ENCODE measurements around the gene FAM210A.
"Not testable (repeated sequence)": the region's sequence is repeated elsewhere in the genome, so short reads cannot be mapped to it uniquely, and the experiment has no call there.

FAM210A gene

GRCh38 chr18:13726232-13726971 lies at the start of gene FAM210A, which contains the start of gene RNMT:
Gene FAM210A, minus strand, starts transcription at chr18:13726558. Its CDS starts 44,481 bp downstream, at chr18:13682077.
Gene RNMT, plus strand, starts transcription at chr18:13726673. Its CDS starts 4,845 bp downstream, at chr18:13731518.
- DNase-seq: peak; percentile 78

DNA sequence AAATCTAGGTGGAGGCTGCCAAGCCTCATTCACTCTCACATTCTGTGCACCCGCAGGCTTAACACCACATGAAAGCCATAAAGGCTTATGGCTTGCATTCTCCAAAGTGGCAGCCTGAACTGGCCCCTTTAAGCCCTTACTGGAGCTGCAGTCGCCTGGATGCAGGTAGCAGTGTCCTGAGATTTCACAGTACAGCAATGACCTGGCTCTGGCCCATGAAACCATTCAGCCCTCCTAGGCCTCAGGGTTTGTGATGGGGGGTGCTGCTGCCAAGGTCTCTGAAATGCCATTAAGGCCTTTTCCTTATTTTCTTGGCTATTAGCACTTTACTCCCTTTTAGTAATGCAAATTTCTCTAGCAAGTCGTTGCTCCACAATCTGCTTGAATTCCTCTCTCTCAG lies 48.7 kb upstream of the FAM210A start:
- no peak for DNase-seq

DNA sequence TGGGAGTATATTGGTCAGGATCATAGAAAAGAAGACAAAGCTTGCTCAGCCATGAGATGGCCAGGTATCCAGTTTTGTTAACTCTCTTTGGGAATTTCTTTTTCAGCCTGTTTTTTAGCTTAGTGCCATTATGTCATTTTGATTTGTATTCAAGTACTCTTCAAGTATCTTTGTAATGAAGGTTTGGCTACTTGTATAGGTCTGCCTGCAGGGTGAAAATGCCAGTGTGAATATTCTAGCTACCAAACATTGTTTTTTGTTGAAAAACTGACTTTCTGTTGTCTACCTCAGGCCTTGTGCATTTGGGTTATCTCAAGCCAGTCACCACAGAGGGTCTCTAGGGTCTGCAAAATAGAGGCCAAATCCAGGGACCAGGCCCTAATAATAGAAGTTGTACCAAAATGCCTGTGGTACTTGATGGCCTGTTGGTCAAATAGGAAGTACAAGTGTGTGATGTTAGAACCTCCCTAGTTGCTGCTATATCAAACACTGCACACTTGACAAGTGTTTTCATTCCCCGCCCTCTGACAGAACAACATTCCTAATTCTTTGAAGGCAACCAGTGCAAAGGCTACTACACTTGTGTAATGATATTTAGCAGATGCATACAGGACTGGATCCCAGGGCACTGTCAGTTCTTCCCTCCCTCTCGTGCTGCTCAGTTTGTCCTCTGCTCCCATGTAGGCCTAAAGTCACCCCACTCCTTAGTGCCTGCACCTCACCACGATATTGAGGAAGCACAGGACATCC lies 36.5 kb upstream of the FAM210A start:
- no peak for DNase-seq

DNA sequence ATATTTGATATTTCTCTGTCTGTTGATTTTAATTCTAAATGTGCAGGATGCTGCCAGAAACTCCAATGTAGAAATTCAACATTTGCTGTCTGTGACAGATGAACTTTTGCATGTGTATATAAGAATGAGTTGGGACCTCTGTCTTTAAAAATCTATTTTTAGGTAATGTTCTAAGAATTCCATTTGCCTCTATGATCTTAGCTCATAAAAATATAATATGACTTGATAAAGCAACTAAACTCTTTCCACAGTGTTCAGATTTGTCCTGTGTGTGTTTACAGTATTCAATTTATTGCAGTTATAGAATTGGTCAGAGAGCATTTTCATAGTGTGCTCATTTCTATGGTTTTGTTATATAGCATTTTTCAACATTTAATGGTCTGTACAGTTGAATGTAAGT lies 33.7 kb upstream of the FAM210A start:
- DNase-seq: no peak

GRCh38 chr18:13758622-13759021 lies 32.3 kb upstream of the FAM210A start:
- DNase-seq: no peak

- no peak for DNase-seq
Observed at GRCh38 chr18:13756671-13757070, 30.3 kb upstream of the FAM210A start.

- DNase-seq: no peak
Observed at GRCh38 chr18:13756261-13756660, 29.9 kb upstream of the FAM210A start.

GRCh38 chr18:13751599-13751998 lies 25.2 kb upstream of the FAM210A start:
- DNase-seq: not testable (repeated sequence)

DNA sequence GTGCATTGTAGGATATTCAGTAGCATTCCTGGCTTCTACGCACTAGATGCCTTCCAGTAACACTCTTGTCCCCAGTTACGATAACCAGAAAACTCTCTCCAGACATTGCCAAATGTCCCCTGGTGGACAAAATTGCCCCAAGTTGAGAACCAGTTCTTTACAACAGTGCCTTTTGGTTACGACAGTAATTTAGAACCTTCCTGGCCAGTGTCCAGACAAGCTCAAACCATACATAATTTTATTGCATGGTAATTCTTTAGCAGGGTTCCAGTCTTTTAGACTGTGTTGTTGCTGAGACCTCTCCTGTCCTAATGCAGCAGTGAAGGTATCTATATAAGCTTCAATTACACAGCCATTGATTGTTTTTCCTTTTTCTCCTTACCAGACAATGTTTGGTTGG lies 20.3 kb upstream of the FAM210A start:
- no peak for DNase-seq

GRCh38 chr18:13745696-13746095 lies 19.3 kb upstream of the FAM210A start:
- no peak for DNase-seq

DNA sequence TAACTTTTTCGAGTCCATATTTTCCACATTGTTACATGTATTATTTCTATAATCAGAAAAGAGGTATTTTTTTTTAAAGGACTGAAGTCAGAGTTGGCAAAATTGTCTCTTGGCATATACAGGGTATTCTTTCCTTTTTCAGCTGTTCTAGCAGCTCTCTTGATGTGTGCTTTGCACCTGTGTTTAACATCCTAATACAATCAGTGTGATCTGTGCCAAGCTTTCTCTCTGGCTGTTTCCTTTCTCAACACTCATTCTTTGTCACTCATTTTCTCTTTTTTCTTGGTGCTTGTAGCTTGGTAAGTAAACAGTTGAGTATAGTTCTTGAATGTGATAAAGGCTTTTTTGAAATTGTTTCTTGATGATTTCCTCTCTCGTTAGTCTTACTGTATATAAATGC lies 9.3 kb upstream of the FAM210A start:
- DNase-seq: no peak

GRCh38 chr18:13730481-13730880 lies 4.1 kb upstream of the FAM210A start:
- DNase-seq: no peak

GRCh38 chr18:13726972-13727331 lies 594 bp upstream of the FAM210A start:
- DNase-seq: no peak

GRCh38 chr18:13725566-13726231 lies 659 bp downstream of the FAM210A start:
- no peak for DNase-seq

DNA sequence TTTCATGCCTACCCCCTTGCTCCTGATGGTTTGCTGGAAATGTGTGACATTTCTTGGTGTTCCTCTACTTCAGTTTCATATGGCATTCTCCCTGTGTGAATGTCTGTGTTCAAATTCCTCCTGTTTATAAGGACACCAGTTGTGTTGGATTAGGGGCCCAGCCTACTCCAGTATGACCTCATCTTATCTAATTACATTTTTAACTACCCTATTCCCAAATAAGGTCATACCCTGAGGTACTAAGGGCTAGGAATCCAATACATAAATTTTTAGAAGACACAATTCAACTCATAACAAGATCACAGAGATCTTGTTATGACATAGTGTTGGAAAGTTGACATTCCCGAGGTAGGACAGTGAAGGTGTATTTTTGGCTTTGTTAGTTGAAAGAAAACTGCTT lies 5.5 kb downstream of the FAM210A start:
- DNase-seq: no peak

DNA sequence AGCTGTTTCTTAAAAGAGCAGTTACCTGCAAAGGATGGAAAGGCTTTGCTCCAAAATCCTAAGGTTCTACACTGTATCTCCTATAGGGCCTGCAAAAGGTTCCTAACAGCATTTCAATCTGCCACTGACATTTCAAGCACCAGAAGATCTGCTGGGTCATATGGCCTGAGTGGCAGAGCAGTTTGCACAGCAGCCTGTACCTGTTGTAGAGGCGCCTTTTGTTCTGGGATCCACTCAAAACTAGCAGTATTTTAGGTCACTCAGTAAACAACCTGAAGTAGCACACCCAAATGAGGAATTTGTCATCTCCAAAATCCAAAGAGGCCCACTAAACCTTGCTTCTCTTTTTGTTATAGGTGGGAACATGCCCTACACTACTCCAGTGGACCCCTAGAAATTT lies 6.2 kb downstream of the FAM210A start:
- DNase-seq: no peak

DNA sequence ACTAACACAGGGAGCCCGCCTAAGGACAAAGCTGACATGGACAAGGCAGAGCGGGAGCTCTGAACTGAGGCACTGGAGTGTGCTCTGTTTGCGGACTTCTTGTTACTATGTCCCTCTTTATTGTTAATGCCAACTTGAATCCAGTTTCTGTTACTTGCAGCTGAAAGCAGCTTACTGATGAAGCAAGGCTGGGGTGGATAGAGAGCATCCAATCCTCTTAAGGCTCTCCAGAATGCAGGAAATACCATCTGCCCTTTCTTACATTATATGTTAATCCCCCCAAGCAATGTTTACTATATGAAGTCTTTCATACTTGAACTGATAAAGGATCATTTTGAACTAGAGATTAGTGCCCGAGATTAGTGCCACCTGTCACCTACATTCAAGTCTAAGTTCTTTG lies 9.4 kb downstream of the FAM210A start:
- DNase-seq: no peak

GRCh38 chr18:13715330-13715729 lies 11.0 kb downstream of the FAM210A start:
- no peak for DNase-seq

DNA sequence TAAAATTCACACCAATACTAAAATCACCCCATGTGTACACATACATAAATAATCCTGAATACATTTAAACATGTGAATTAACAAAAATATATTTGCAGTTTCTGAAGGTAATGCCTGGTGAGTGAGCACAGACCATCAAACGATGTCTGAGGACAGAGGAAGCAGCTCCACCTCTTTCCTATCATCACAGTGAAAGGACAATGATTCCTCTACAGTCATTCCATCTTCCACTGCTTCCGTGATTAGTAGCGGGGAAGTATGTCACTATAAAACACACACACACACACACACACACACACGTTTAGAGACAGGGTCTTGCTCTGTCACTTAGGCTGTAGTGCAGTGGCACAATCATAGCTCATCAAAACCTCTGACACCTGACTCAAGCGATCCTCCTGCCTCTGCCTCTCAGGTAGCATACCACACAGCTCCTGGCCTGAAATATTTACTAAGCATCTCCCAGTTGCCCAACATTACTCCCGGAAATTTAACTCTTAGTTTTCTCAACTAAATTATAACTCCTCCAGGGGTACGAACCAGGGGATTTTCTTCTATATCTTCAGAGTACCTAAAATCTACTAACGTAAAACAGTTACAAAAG lies 12.8 kb downstream of the FAM210A start:
- DNase-seq: no peak

- no peak for DNase-seq
Observed at GRCh38 chr18:13712400-13713131, 13.8 kb downstream of the FAM210A start.

- DNase-seq: peak; percentile 31
Observed at GRCh38 chr18:13710414-13710831, 15.9 kb downstream of the FAM210A start.

- DNase-seq: no peak
Observed at GRCh38 chr18:13703899-13704298, 22.5 kb downstream of the FAM210A start.

DNA sequence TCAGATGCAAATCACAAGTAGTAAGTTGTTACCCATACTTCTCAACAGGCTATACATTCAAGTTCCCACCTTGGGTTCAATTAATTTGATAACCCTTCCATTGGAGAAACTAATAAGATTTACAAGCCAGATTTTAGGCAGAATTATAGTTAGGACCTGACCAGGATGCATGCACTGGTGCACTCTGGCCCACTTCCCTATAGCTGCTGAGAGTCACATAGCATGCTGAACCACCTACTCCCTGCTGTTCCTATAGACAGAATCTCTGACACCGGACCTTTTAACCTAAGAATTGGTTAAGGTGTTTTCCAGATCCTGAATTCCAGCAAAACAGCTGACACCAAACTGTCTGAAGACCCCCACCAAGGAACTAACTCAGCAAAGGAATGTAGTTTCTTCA lies 26.2 kb downstream of the FAM210A start:
- DNase-seq: no peak
